HG03565 (cell line): ENCODE results near the gene MTOR.
"Not testable (repeated sequence)": the region's sequence is repeated elsewhere in the genome, so short reads cannot be mapped to it uniquely, and the experiment has no call there.

ENCODE experiments used
- ATAC-seq: cut with Tn5 transposase; IDR thresholded peaks from one replicate; pipeline ENCODE4 v1.9.1; 2021; ENCODE audit warnings: mild to moderate bottlenecking, moderate library complexity; ENCODE audit not compliant: unreplicated experiment

Gene MTOR

DNA sequence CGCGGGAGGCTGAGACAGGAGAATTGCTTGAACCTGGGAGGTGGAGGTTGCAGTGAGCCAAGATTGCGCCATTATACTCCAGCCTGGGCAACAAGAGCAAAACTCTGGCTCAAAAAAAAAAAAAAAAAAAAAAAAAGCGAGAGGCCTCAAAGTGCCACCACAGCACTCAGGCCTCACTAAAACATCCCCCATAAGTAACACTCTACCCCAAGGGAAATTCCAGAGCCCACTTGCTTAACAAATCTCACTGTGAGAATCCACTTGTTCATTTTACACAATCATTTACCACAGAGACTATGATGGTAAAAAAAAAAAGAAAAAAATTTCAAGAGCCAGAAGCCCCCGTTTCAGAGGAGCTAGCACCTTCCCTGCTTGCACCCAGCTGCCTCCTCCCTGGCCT, 136.4 kb downstream of the MTOR start:
- ATAC-seq = no peak

- ATAC-seq = no peak
These were observed 137.4 kb downstream of the MTOR start for GRCh38 chr1:11124965-11125364.

- no peak for ATAC-seq
These were observed 146.0 kb downstream of the MTOR start for GRCh38 chr1:11116318-11116717.

GRCh38 chr1:11114966-11115365, 147.4 kb downstream of the MTOR start:
- ATAC-seq = no peak

DNA sequence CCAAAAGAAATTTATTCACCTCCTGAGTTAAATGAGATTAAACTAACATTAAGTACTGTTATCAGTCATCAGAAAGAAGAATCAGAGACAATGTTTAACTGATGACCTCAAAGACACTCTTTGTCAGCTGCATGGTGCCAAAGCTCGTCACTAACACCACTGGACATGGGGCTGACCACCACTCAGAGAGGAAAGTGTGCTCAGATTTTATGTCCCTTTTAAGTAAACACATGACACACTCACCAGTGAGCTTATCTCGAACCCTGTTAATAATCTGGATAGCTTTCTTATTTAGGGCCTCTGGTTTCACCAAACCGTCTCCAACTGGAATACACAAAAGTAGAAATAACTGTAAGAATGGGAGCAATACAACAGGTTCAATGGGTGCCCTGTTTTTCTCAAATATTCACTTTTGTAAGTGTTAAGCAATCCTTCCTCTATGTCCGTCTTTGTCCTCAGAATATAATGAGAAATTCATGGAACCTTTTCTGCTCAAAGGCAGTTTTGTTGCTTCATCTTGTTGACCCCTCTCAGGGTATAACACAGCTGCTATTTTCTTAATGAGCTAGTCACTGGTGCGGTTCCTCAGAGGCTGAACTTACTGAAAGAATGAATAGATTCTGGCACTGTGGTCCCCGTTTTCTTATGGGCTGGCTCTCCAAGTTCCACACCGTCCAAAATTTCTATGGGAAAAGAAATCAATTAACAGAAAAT, 153.1 kb downstream of the MTOR start:
- ATAC-seq = no peak

DNA sequence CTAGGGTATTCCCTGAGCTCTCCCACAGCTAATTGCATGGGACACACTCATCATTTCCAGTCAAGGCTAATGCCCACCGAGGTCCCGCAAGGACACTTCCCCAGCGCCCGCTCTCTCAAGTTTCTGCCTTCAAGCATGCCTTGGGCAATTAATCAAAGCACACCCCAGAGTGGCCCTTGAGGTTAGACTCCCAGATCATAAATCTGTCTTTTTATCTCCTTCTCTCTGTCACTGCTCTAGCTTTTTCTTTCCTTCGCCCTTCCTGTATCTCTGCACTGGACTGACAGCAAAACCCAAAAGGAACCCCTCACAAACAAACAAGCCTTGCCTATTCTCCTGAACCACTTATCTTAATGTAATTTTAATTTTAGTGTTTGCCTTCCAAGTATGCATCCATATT, 154.8 kb downstream of the MTOR start:
- no peak for ATAC-seq

DNA sequence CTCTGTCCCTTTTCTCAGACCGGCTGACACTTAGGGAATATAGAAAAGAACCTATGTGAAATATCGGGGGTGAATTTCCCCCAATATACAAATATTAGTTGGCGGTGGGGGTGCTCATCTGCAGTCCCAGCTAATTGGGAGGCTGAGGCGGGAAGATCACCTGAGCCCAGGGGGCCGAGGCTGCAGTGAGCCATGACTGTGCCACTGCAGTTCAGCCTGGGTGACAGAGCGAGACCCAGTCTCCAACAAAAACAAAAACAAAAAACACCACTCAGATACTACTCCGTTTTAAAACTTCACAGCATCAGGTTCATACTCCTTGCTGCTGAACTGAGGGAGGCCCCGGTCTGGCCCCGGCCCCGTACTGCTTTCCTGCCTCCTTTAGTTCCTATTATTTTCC, 156.8 kb downstream of the MTOR start:
- no peak for ATAC-seq

DNA sequence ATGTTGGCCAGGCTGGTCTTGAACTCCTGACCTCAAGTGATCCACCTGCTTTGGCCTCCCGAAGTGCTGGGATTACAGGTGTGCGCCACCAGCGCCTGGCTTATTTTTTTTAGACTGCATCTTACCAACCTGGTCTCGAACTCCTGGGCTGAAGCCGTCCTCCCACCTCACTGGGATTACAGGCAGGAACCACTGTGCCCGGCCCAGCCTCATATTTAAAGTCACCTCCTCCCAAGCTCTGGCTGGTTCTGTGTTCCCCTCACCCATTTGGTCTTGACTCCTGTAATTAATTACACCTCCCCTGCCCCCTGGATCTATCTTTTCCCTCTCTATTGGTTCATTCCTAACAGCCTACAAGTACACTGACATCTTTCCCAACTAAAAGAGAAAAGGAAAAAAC, 161.0 kb downstream of the MTOR start:
- ATAC-seq = no peak

GRCh38 chr1:11100806-11101205, 161.5 kb downstream of the MTOR start:
- not testable (repeated sequence) for ATAC-seq

- ATAC-seq = no peak
These were observed 162.2 kb downstream of the MTOR start for GRCh38 chr1:11100149-11100493.

- peak; percentile 86 for ATAC-seq
These were observed 162.8 kb downstream of the MTOR start, which contains the start of gene EXOSC10 for GRCh38 chr1:11099310-11100148. TSS of gene EXOSC10 (minus strand) at chr1:11099869. CDS start at chr1:11099831, 38 bp downstream.

- ATAC-seq = no peak
These were observed 163.4 kb downstream of the MTOR start for GRCh38 chr1:11098931-11099309.

GRCh38 chr1:11083784-11084183, 178.6 kb downstream of the MTOR start:
- ATAC-seq = not testable (repeated sequence)

- no peak for ATAC-seq
These were observed 181.4 kb downstream of the MTOR start for GRCh38 chr1:11080931-11081330.

DNA sequence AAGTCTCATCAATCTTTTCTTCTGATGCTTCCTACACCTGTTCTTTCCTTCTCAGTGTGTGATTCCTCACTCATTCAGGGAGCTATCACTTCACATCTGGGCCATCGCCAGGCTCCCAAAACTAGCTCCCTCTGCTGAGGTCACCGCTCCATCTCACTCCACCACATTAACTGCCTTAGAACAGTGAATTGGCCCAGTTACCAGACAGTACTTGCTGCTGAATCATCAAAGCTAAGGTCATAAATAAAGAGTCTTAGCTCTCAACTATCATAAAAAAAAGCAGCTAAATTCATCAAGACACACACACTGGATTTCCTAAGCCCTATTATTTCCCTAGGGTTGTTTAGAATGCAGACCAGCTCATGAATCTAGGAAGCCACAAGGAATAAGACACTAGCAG, 183.7 kb downstream of the MTOR start:
- no peak for ATAC-seq

DNA sequence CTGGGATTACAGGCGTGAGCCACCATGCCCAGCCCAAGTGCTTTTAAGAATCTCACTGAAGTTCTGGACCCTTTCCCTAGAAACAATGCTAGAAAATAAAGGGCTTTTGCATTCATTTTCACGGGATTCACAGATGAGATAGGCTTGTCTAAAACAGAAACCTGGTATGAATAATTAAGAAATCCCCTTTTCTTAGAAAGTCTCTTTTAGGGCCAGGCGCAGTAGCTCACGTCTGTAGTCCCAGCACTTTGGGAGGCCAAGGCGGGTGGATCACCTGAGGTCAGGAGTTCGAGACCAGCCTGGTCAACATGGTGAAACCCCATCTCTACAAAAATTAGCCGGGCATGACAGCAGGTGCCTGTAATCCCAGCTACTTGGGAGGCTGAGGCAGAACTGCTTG, 189.0 kb downstream of the MTOR start:
- ATAC-seq = not testable (repeated sequence)

GRCh38 chr1:11072216-11072917, 190.0 kb downstream of the MTOR start:
- no peak for ATAC-seq

DNA sequence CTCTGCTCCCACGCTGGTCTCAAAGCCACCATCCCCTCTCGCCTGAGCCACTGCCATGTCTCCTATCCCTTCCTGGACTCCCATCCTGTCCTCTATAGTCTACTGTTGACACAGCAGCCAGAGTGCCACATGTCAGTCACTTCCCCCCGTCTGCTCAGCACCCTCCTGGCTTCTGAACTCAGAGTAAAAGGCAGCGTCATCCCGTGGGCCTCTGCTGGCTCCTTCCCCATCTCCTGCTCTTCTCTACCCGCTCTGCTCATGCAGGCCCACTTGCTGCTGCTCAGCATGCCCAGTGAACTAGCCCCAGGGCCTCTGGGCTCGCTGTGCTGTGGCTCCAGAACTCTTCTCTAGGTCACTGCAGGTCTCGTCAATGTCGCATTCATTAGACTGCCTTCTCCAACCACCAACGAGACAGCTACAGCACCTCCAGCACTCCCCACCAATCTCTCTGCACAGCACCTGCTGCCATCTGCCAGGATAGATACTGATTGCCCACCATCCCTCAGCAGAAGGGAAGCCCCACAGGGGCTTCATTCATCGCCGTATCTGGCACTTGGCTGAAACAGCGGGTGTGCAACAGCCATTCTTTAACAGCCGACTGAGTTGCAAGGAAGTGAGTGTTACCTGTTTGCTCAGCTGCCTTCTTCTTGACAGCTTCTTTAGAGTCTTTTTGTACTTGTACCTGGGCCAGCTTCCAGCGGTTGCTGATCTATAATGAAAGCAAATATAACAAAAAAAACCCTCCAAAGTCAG, 190.7 kb downstream of the MTOR start:
- ATAC-seq = no peak

GRCh38 chr1:11070876-11071275, 191.5 kb downstream of the MTOR start:
- ATAC-seq = no peak

DNA sequence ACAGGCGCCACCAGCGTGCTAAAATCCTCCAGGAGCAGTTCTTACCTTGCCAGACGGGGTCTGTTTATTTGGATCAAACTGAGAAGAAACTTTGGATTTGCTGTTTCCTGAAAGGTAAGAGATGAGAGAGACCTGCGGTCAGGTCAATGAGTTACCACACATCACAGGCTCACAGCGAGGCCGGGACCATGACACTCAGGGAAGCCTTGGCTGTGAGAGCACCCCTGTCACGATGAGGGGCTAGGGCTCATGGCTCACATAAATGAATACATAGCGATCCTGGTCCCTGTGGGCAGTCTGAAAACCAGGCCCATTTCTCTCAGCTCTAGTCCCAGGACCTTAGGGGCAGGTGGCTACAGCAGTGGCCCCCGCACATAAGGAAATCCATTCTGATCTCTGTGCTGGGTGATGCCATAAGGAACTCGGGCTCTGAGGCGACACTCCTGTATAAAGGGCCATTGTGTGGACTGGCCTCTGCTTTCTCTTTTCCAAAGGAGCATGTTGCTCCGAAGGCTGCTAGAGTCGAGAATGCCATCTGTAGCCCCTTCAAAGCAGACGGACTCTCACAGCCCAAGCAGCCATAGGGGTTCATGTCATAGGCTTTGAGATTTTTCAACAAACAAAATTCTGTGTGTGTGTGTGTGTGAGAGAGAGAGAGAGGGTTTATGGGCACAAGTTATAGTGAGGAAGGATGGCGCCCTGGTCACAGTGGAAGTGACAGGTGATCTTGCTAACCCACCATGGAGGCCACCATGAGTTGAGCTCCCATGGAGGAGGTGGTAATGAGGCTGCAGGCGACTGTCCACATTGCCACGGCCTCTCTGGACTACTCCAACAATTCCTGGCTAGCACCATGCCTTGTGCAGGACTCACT, 193.5 kb downstream of the MTOR start:
- no peak for ATAC-seq
